LNCAP (cell line): ENCODE measurements around the gene LIPF.

Source experiments
- CTCF ChIP-seq: fragments of 450-650 bp; IDR thresholded peaks from 2 replicates; pipeline ENCODE4 v1.5.1; 2017; ENCODE audit warnings: mild to moderate bottlenecking

The LIPF gene

DNA sequence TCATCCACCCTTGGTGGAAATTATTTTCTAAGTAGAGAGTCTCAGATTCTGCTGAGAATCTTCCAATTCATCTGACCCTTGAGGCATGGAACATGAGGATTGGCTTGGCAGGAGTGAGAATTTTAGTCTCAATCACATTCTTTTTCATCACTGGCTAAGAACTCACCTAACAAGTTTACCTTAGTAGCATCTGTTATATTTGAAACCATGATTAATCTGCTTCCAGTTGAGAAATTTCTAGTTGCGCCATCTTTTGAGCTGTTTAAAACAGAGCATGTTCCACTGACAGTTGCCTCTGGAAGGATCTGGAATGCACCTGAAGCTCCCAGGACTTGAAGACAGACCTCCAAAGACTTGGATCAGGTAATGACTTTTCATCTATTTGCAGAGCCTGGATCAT, 41.7 kb downstream of the LIPF start, which contains the start of gene LIPK:
LIPK (plus strand) TSS at position 292 of the 400 bp plus-strand sequence. CDS start 18,295 bp downstream, outside the sequence.
- TF ChIP-seq CTCF, result no peak

GRCh38 chr10:88707429-88708155, 43.4 kb downstream of the LIPF start:
- TF ChIP-seq CTCF, result no peak

GRCh38 chr10:88715517-88715916, 51.3 kb downstream of the LIPF start:
- no peak for TF ChIP-seq CTCF

- no peak for TF ChIP-seq CTCF
Measured at GRCh38 chr10:88721392-88721791, 57.1 kb downstream of the LIPF start.

GRCh38 chr10:88725798-88726197, 61.6 kb downstream of the LIPF start:
- no peak for TF ChIP-seq CTCF

GRCh38 chr10:88728107-88728763, 64.0 kb downstream of the LIPF start:
- peak; percentile 25; the same call in 1 of the 2 replicates for TF ChIP-seq CTCF
